Upper lobe of left lung (tissue), 4 donors: ENCODE data around the gene FAR1.

ENCODE experiments used
- EP300 ChIP-seq, 4 donors: sonication (generic); formaldehyde crosslinking; IDR thresholded peaks; one replicate each; pipeline ENCODE4 v1.5.1; 2017; ENCODE audit warnings: antibody characterized with exemption in 4 of 4, control low read depth in 2 of 4
- POLR2A ChIP-seq, 4 donors: fragments of 450-650 bp; IDR thresholded peaks; one replicate each; pipeline ENCODE4 v1.5.1; 2016 to 2017; ENCODE audit warnings: antibody characterized with exemption in 4 of 4, mild to moderate bottlenecking in 2 of 4

DNA sequence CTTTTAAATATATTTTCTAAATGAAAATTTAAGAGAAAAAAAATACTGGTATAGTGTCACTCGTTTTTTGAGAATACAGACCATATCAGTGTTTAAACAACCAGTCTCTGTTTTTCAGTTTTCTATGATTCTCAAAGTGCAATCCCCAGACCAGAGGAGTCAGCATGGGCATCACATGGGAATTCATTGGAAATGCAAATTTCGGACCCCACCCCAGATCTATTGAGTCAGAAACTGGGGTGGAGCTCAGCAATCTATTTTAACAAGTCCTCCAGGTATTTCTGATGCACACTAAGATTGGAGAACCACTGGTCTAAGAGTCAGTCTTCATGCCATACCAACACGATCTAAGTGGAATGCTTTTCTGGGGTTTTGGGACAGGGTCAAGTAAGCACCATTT is 66.1 kb downstream of the FAR1 start:
- TF ChIP-seq EP300 (IDR thresholded peaks at IDR 0.05) (no peak), POLR2A (IDR thresholded peaks at IDR 0.05) (no peak)
